HPDE6-E6E7 (cell line): ENCODE data around the gene ANKRD28.
A peak's percentile ranks its signal among the peaks of the same experiment; 100 is the strongest.
"Not testable (repeated sequence)": the region's sequence is repeated elsewhere in the genome, so short reads cannot be mapped to it uniquely, and the experiment has no call there.

Experiments
- DNase-seq: peaks from one replicate; pipeline ENCODE4 v3.0.0; 2011; ENCODE audit warnings: missing footprints; ENCODE audit errors: extremely low spot score

The ANKRD28 gene

DNA sequence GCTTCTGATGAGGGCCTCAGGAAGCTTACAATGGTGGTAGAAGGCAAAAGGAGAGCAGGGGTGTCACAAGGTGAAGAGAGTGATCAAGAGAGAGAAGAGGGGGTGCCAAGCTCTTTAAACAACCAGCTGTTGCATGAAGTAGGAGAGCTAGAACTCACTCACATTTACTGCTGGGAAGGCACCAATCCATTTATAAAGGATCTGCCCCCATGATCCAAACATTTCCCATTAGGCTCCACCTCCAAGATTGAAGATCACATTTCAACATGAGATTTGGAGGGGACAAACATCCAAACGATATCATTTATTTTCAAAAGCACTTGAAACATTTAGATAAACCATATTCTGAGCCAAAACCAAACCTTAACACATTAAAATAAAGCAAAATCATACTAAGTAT is 26.3 kb downstream of the ANKRD28 start:
- no peak for DNase-seq

DNA sequence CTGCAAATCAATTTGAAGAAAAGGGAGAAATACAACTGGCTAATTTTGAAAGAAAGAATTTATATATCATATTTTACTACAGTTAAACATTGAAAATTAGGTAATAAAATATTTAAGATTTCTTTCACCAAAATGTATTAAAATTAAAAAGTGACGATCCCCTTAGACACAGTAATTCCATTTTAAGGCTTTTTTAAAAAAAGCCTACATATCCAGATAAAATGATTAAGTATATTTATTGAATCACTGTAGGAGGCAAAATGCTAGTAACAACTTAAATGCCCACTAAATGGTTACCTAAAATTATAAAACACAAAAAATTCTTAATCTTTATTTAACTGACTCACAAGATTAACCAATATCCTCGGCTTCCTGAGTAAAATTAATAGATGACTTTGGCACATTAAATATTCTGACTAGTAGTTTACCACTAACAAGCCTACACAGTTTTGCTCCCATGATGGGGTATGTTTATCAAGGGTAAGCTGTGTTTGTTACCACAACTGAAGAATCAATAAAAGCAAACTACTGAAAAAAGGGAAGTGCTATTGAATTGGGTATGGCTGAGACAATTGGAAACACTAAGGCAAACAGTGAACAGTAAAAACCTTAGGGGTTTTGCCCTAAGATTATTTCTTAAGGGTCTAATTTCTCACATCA is 28.4 kb downstream of the ANKRD28 start:
- DNase-seq: no peak

DNA sequence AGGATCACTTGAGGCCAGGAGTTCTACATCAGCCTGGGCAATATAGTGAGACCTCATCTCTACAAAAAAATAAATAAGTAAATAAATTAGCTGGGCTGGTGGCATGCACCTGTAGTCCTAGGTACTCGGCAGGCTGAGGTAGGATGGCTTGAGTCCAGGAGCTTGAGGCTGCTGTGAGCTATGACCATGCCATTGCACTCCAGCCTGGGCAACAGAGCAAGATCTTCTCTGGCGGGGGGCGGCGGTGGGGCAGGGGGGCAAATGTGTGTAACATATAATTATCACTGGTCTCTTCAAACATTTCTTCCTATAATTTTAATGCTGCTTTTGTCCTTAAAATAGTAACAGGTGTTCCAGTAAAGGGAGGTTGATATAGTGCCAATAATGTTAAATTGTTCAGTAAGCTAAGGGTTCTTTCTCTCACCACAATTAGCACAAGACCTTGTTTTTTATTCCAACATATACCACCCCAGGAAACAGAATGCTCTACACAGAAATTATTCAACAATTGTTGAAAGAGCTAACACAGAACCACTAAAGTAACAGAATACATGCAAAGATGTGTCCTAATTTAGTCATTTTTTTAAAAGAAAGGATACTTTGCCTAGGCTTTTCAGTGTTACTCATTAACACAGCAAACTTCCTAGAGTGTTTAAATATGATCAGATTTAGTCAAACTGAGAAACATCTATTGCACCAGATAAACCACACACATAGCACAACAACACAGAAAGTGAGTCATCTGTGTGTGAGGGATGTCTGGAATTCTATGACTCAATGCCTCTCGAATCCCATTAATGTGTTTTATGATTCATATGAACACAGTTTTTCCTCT is 29.1 kb downstream of the ANKRD28 start:
- peak; percentile 40 for DNase-seq

DNA sequence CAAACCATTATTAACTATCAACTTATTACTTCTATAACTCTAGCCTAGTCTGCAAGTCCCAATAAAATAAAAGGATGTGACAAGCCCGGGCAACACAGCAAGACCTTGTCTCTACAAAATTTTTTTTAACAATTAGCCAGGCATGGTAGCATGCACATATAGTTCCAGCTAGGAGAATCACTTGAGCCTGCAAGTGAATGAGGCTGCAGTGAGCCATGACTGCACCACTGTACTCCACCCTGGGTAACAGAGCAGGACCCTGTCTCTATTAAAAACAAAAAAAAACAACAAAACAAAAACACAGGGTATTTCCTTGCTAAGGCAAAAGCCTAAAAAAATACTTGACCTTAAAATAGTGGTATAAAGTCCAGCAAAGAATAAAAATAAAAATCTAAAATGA is 31.4 kb downstream of the ANKRD28 start:
- DNase-seq: no peak

DNA sequence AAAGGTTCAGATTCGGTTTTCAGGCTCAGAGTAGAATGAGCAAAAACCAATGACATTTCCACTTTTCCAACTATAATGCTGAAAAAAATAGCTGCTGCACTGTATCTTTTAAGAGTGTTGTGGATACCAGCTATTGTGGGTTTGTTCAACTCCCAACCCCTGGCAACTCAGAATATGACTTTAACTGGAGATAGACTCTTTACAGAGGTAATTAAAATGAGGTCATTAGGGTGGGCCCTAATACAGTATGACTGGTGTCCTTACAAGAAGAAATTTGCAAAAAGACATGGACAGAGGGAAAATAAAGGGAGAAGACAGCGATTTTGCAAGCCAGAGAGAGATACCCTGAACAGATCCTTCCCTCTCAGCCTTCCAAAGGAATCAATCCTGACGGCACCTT is 39.5 kb downstream of the ANKRD28 start:
- no peak for DNase-seq

DNA sequence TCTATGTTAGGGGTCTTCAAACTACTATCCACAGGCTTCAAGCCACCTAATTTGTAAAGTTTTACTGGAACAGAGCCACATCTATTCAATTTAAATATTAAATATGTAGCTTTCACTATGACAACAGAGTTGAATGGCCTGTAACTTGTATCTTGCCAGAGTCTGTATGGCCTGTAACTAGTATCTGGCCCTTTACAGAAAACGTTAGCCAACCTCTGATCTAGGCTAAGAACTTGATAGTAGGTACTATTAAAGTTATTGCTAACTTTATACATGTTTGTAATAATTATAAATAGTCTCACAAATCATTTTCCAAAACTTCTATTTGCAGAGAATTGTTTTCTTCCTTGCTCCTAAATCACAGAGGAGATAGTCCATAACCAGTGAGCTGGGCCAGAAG is 40.0 kb downstream of the ANKRD28 start:
- no peak for DNase-seq

DNA sequence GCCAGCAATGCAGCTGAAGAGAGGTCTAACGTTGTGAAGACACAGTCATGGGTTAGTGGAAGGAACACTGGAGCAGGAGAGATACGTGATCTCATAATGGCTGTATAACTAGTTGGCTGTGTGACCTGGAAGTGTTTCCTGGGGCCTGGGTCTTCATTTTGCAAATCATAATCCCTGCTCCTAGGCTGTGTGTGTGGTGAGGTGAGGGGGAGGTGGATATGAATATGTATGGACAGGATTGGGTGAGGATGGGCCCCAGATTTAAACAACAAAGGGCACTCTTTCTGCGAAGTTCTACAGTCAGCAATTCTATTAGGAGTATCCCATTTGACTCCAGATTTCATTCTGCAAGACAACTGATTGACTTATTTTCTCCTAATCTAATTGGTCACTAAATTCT is 41.3 kb downstream of the ANKRD28 start:
- no peak for DNase-seq

DNA sequence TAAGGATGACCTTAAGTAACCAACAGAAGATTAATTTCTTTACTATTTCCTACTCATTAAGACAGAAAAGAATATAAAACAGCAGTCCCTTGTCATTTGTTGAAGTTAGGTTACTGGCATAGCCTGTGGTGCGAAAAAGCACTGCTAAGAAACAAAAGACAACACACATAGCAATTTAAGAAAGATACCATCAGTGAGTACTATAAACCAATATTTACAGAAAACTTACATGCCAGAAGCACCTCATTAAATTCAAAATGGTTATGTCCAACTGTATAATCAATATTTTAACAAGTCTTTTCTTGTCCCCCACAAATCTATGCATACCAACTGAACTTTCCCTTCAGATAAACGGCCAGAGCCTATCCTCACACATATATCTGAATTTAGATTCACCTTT is 42.0 kb downstream of the ANKRD28 start:
- DNase-seq: no peak

DNA sequence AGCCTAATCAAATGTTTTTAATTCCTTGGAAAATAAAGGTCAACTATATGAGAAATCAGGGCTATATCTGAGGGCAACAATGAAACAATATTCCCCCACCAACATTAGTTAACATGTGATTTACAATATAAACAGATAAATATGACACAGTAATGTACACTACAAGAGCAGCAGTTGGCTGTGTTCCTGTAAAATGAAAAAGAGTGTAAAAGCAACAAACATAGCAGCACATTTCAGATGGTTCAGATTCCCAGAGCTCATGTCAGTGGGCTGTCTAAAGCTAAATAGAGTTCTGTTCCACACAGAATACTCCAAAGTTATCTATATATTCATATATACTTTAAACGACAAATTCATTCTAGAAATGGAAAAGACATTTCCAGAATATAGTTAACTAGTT is 42.6 kb downstream of the ANKRD28 start:
- no peak for DNase-seq

DNA sequence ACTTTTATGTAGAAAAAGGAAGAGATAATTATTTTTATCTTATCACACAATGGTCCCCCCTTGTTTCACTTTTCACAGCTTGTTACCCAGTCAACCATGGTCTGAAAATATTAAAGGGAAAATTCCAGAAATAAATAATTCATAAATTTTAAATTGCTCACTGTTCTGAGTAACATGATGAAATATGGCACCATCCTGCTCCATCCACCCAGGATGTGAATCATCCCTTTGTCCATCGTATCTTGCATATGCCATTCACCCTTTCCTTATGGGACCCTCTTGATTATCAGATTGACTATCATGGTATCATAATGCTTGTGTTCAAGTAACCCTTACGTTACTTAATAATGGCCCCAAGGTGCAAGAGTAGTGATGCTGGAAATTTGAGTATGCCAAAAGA is 43.7 kb downstream of the ANKRD28 start:
- DNase-seq: no peak

DNA sequence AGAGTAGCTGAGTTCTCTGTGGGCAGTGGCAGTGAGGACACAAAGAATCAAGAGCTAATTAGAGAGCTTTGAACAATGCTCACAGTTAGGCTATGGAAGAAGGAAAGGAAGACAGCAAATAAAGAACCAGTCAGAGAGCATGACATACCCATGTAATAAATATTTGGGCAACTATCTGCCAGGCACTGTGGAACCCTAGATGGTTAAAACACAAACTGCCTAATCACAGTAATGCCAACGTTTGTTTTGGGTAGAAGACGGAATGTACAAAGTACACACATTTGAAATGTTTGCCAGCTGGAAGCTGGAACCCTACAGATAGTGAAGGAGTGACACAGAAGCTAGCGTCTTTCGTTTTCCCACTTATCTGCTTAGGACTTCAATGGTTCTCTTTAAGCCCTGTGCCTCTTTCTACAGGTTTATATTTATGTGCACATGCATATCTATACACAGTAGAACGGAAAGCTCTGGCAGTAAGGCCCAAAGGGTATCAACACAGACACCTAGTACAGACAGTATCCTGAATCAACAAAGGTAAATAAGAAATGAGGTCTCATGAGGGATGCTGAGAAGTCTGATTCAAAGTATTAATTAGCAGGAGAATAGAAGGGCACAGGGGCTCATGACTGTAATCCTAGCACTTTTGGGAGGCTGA is 44.6 kb downstream of the ANKRD28 start:
- DNase-seq: no peak

DNA sequence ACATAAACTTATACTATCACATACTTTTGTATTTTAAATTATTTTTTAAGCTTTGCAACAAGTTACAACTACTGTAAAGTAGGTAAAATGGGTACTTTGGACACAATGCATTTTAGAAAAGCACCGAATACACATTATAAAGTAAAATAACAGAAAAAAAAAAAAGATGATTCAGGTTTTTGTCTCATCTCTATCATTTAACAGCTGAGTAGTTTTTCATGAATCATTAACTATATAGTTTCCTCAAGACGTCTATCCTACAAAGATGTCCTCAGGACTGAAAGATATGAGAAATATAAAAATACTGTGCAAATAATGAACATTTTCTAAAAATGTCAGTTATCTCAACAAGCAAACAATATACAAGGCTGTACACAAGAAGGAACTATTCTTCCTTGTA is 46.9 kb downstream of the ANKRD28 start:
- no peak for DNase-seq

DNA sequence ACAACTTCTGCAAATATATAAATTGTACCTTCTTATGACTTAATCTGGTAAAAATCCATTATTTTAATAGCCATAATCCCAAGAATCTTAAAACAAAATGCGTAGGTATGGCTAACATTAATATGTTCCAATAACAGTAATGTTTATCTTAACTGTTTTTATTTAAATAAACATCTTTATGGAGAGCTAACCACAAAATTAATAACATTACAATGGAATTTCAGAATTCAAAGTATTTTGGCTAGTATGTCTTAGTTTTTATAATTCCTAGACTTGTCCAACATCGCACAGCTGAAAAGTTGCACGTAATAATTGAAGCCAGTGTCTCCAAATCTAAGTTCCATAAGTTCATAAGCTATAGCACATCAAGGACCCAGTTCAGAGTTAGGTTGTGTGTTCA is 47.6 kb downstream of the ANKRD28 start:
- DNase-seq: no peak

DNA sequence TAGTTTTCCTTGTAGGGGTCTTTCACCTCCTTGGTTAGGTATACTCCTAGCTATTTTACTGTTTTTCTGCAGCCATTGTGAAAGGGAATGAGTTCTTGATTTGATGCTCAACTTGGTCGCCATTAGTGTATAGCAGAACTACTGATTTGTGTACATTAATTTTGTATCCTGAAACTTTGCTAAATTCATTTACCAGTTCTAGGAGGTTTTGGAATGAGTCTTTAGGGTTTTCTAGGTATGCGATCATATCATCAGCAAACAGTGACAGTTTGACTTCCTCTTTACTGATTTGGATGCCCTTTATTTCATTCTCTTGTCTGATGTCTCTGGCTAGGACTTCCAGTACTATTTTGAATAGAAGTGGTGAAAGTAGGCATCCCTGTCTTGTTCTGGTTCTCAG is 51.9 kb downstream of the ANKRD28 start:
- DNase-seq: not testable (repeated sequence)

DNA sequence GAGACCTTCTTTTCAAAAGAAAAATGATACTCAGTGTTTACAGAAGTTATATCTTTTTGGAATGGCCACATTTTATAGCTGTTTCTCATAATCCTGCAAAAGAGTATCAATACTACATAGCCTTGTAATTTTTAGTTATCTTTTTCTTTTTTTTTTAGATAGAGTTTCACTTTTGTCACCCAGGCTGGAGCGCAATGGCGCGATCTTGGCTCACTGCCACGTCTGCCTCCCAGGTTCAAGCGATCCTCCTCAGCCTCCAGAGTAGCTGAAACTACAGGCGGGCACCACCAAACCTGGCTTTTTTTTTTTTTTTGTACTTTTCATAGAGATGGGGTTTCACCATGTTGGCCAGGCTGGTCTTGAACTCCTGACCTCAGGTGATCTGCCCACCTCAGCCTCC is 53.6 kb downstream of the ANKRD28 start:
- no peak for DNase-seq

DNA sequence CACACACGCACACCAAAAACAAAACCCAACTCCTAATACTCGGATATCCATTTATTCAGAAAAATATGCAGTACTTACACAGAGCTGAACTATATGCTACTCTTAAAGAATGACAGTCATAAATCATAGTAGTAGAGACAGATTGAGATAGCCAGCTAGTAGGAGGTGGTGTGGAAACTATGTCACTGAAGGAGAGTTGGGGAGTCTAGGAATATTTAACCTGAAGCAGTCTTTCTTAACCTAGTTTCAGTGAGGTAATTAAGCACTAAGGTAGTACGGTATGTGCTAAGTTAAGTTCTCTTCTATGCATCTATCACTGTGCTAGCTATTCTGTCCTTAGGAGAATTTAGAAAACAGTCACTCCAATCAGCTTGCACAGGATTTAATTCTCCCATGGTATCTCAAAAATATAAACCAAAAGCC is 54.2 kb downstream of the ANKRD28 start:
- no peak for DNase-seq

DNA sequence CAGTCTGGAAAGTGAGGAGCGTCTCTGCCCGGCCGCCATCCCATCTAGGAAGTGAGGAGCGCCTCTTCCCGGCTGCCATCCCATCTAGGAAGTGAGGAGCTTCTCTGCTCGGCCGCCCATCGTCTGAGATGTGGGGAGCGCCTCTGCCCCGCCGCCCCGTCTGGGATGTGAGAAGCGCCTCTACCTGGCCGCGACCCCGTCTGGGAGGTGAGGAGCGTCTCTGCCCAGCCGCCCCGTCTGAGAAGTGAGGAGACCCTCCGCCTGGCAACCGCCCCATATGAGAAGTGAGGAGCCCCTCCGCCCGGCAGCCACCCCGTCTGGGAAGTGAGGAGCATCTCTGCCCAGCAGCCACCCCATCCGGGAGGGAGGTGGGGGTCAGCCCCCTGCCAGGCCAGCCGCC is 55.5 kb downstream of the ANKRD28 start:
- not testable (repeated sequence) for DNase-seq

DNA sequence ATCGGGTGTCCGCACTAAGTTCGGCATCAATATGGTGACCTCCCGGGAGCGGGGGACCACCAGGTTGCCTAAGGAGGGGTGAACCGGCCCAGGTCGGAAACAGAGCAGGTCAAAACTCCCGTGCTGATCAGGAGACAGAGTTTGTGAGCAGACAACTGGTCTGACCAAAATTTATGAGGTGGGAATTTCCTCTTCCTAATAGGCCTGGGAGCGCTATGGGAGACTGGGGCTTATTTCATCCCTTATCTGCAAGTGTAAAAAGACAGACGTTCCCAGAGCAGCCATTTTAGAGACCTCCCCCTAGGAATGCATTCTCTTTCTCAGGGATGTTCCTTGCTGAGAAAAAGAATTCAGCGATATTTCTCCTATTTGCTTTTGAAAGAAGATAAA is 59.2 kb downstream of the ANKRD28 start:
- not testable (repeated sequence) for DNase-seq

DNA sequence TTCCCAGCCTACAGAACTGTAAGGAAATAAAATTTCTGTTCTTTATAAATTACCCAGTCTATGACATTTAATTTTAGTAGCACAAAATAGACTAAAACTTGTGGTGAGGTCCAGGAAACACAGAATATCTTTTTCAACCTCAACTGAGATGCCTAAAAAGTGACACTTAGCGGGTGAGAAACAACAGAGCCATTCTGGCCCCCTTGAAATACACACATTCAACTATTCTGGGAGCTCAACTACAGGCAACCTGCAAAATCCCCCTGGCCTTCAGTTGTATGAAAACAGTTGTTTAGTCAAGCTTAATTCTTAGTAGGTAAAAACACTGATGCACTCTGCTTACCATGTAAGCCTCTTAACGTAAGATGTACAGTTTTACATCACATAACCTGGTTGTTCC is 66.8 kb downstream of the ANKRD28 start:
- no peak for DNase-seq

DNA sequence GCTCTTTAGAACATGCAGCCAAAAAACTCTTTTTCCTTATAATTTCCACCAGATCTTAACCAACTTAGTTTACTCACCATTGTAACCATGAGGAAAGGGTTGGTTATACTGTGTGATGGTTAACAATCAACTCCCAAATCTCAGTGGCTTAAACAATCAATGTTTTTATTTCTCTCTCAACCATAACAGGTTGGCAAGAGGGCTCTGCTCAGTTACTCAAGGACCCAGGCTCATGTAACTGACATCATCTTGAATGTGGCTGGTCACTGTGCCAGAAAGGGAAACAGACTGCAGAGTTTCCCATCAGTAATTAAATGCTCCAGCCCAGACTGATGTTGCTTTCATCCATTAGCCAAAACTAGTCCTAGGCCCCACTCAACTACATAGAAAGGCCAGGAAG is 69.0 kb downstream of the ANKRD28 start:
- DNase-seq: no peak

DNA sequence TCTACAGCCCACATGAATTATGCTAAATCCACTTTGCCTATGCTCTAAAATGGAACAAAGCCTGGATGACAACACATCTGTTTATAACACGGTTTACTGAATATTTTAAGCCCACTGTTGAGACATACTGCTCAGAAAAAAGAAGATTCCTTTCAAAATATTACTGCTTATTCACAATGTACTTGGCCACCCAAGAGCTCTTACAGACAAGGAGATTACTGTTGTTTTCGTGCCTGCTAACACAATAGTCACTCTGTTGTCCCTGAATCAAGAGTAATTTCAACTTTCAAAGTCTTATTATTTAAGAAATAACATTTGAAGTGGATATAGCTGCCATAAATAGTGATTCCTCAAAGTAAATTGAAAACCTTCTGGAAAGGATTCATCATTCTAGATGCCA is 70.9 kb downstream of the ANKRD28 start:
- DNase-seq: no peak

DNA sequence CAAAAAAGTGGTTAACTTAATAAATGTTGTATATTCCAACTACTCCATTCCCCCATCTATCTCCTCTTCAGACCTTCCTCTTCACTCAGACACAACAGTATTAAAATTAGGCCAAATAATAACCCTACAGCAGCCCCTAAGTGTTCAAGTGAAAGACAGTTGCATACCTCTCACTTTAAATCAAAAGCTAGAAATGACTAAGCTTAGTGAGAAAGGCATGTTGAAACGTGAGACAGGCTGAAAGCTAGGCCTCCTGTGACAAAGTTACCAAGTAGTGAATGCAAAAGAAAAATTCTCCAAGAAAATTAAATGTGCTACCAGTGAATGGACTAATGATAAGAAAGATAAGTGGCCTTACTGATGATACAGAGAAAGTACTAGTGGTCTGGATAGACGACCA is 71.7 kb downstream of the ANKRD28 start:
- DNase-seq: peak; percentile 1

DNA sequence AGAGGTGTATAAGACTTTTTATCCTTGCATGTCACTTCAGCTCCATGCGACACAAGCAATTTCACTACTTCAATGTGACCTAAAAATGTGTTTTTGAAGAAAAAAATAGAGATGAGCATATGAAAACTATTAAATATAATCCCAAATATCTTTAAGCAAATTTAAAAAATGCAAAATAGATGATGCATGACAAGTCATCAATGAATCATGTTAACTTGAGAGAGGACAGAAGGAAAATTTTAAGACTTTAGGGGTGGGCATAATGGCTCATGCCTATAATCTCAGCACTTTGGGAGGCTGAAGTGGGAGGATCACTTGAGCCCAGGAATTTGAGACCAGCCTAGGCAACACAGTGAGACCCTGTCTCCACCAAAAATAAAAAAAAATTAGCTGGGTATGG is 73.3 kb downstream of the ANKRD28 start:
- no peak for DNase-seq
